ENCODE data around the gene ARHGAP45.
"Not testable (repeated sequence)": the region's sequence is repeated elsewhere in the genome, so short reads cannot be mapped to it uniquely, and the experiment has no call there.

The ARHGAP45 gene

GRCh38 chr19:1121395-1121794, 54.4 kb downstream of the ARHGAP45 start:
- DNase-seq, result no peak

- DNase-seq, result no peak
These were observed 55.3 kb downstream of the ARHGAP45 start for GRCh38 chr19:1122021-1122971.

GRCh38 chr19:1122972-1123363, 56.0 kb downstream of the ARHGAP45 start:
- DNase-seq, result peak; percentile 31 to 48

- no peak for DNase-seq
These were observed 56.4 kb downstream of the ARHGAP45 start for GRCh38 chr19:1123381-1123780.

- DNase-seq, result no peak
These were observed 57.1 kb downstream of the ARHGAP45 start for GRCh38 chr19:1123885-1124677.

- no peak for DNase-seq
These were observed 58.9 kb downstream of the ARHGAP45 start for GRCh38 chr19:1125601-1126467.

GRCh38 chr19:1126984-1127760, 60.2 kb downstream of the ARHGAP45 start:
- no peak for DNase-seq

GRCh38 chr19:1128106-1128505, 61.1 kb downstream of the ARHGAP45 start:
- DNase-seq, result no peak

GRCh38 chr19:1129084-1129483, 62.1 kb downstream of the ARHGAP45 start:
- DNase-seq, result not testable (repeated sequence)

GRCh38 chr19:1129535-1129934, 62.6 kb downstream of the ARHGAP45 start:
- DNase-seq, result no peak

GRCh38 chr19:1130771-1131717, 64.1 kb downstream of the ARHGAP45 start:
- peak in 1 of 2 donors; percentile 51 for DNase-seq

GRCh38 chr19:1131718-1132551, 65.0 kb downstream of the ARHGAP45 start:
- DNase-seq, result peak; percentile 87

- peak; percentile 38 to 45 for DNase-seq
These were observed 65.8 kb downstream of the ARHGAP45 start for GRCh38 chr19:1132552-1133383.

GRCh38 chr19:1133471-1133929, 66.5 kb downstream of the ARHGAP45 start:
- peak; percentile 87 to 91 for DNase-seq

- no peak for DNase-seq
These were observed 67.5 kb downstream of the ARHGAP45 start for GRCh38 chr19:1134431-1134830.

- no peak for DNase-seq
These were observed 68.5 kb downstream of the ARHGAP45 start for GRCh38 chr19:1135454-1135853.

- DNase-seq, result no peak
These were observed 69.2 kb downstream of the ARHGAP45 start for GRCh38 chr19:1136201-1136600.

Data from CD4-positive, alpha-beta T cell treated with Interleukin-4 for 1 hour (primary cell).